IMR-90 (cell line): Measurements from ENCODE around the gene WFDC10B. TPM values are rescaled to one million over a fixed set of nuclear protein-coding genes. Genes with fewer than 3 reads are reported as not detected.

Experiments used
- ATAC-seq: fragments of 200-7000 bp; cut with Tn5 transposase; 2 replicates; pipeline ENCODE4 v1.9.1; 2020; ENCODE audit warnings: low read depth, mild to moderate bottlenecking, moderate library complexity
- BruUV-seq: library from RNA; stranded (reverse); fragments of 400-500 nt; replicated peaks from 2 replicates; lab custom pipeline; 2021; lab: Mats Ljungman, UMichigan
- CTCF ChIA-PET: fragments of 300-600 bp; formaldehyde crosslinking; extraction: SDS; loops from one replicate; lab custom pipeline; 2021; ENCODE audit warnings: antibody characterized with exemption; lab: Yijun Ruan, JAX
- POLR2A ChIA-PET: fragments of 300-600 bp; sonication (Branson Sonifier 250); formaldehyde crosslinking; loops from one replicate; lab custom pipeline; 2022; ENCODE audit warnings: antibody characterized with exemption; ENCODE audit not compliant: unreplicated experiment; lab: Charles Lee
- DNase-seq: peaks from one replicate; pipeline ENCODE4 v3.0.0; 2013
- H2AFZ ChIP-seq: replicated peaks from 2 replicates; pipeline ENCODE3; 2013; ENCODE audit warnings: low read length, mild to moderate bottlenecking; ENCODE audit not compliant: poor library complexity
- H2AK5ac ChIP-seq: 2 replicates; pipeline ENCODE4 v1.6.1; 2013; ENCODE audit warnings: low read depth, low read length, inconsistent platforms
- H2AK9ac ChIP-seq: replicated peaks from 2 replicates; pipeline ENCODE3; 2013; ENCODE audit warnings: mild to moderate bottlenecking, low read depth, low read length, moderate library complexity; ENCODE audit not compliant: poor library complexity
- H2BK120ac ChIP-seq: 2 replicates; pipeline ENCODE4 v1.6.1; 2013; ENCODE audit warnings: low read depth, low read length, inconsistent platforms
- H2BK15ac ChIP-seq: 3 replicates; pipeline ENCODE4 v1.6.1; 2013; ENCODE audit warnings: low read depth, low read length, inconsistent platforms
- H2BK20ac ChIP-seq: 2 replicates; pipeline ENCODE4 v1.6.1; 2013; ENCODE audit warnings: low read depth, mild to moderate bottlenecking, inconsistent platforms, low read length, moderate library complexity
- H2BK5ac ChIP-seq: 2 replicates; pipeline ENCODE4 v1.6.1; 2013; ENCODE audit warnings: mild to moderate bottlenecking, low read depth, low read length, inconsistent platforms; ENCODE audit not compliant: poor library complexity, severe bottlenecking
- H3K14ac ChIP-seq: replicated peaks from 2 replicates; pipeline ENCODE4 v1.6.1; 2013; ENCODE audit warnings: low read depth, low read length, inconsistent platforms
- H3K18ac ChIP-seq: 2 replicates; pipeline ENCODE4 v1.6.1; 2013; ENCODE audit warnings: low read depth, low read length, control low read depth
- H3K23ac ChIP-seq: 2 replicates; pipeline ENCODE4 v1.6.1; 2013; ENCODE audit warnings: low read depth, low read length, inconsistent platforms
- H3K27ac ChIP-seq: 2 replicates; pipeline ENCODE4 v1.5.1; 2013; ENCODE audit warnings: mild to moderate bottlenecking, control low read depth, low read length; ENCODE audit not compliant: insufficient read depth
- H3K27me3 ChIP-seq: 2 replicates; pipeline ENCODE4 v1.6.1; 2013; ENCODE audit warnings: low read length; ENCODE audit not compliant: control insufficient read depth, insufficient read depth
- H3K36me3 ChIP-seq: 2 replicates; pipeline ENCODE4 v1.6.1; 2013; ENCODE audit warnings: low read length, mixed read lengths; ENCODE audit not compliant: control insufficient read depth, insufficient read depth
- H3K4ac ChIP-seq: 2 replicates; pipeline ENCODE4 v1.6.1; 2013; ENCODE audit warnings: low read depth, low read length, inconsistent platforms
- H3K4me1 ChIP-seq: 2 replicates; pipeline ENCODE4 v1.6.1; 2013; ENCODE audit warnings: low read length, mixed read lengths; ENCODE audit not compliant: control insufficient read depth, insufficient read depth
- H3K4me2 ChIP-seq: 2 replicates; pipeline ENCODE4 v1.6.1; 2013; ENCODE audit warnings: low read depth, mild to moderate bottlenecking, control low read depth, low read length, moderate library complexity
- H3K4me3 ChIP-seq: 2 replicates; pipeline ENCODE4 v1.5.1; 2013; ENCODE audit warnings: low read depth, mild to moderate bottlenecking, control low read depth, low read length, moderate library complexity; ENCODE audit not compliant: insufficient read depth
- H3K56ac ChIP-seq: 2 replicates; pipeline ENCODE4 v1.6.1; 2013; ENCODE audit warnings: low read length, inconsistent platforms; ENCODE audit not compliant: insufficient read depth; ENCODE audit errors: extremely low read depth
- H3K79me1 ChIP-seq, 2 experiments: 2 replicates each; pipeline ENCODE4 v1.6.1; 2013; ENCODE audit warnings: low read length in 2 of 2, inconsistent platforms in 1 of 2, low read depth in 1 of 2
- H3K9ac ChIP-seq: 2 replicates; pipeline ENCODE4 v1.6.1; 2013; ENCODE audit warnings: low read depth, low read length, control low read depth
- H3K9me1 ChIP-seq: 2 replicates; pipeline ENCODE4 v1.6.1; 2013; ENCODE audit warnings: low read length, inconsistent platforms; ENCODE audit not compliant: insufficient read depth
- H3K9me3 ChIP-seq: 2 replicates; pipeline ENCODE4 v1.6.1; 2013; ENCODE audit warnings: low read length; ENCODE audit not compliant: control insufficient read depth, insufficient read depth
- H4K20me1 ChIP-seq: 2 replicates; pipeline ENCODE4 v1.6.1; 2013; ENCODE audit warnings: low read length, inconsistent platforms; ENCODE audit not compliant: insufficient read depth
- H4K5ac ChIP-seq: 2 replicates; pipeline ENCODE4 v1.6.1; 2013; ENCODE audit warnings: mild to moderate bottlenecking, low read depth, low read length, control low read depth
- H4K8ac ChIP-seq, 2 experiments: 2 replicates each; pipeline ENCODE4 v1.6.1; 2013; ENCODE audit warnings: low read depth in 2 of 2, low read length in 2 of 2, control low read depth in 1 of 2, inconsistent platforms in 1 of 2
- H4K91ac ChIP-seq: 2 replicates; pipeline ENCODE4 v1.6.1; 2013; ENCODE audit warnings: low read depth, low read length, inconsistent platforms; ENCODE audit not compliant: insufficient read depth
- CEBPB ChIP-seq: IDR thresholded peaks from 2 replicates; pipeline ENCODE4 v1.6.1; 2012; ENCODE audit warnings: low read depth, low read length, improper control_type of control experiment
- MAFK ChIP-seq: IDR thresholded peaks from 2 replicates; pipeline ENCODE4 v1.6.1; 2012; ENCODE audit warnings: low read depth, low read length, improper control_type of control experiment
- MAZ ChIP-seq: IDR thresholded peaks from 2 replicates; pipeline ENCODE4 v1.6.1; 2012; ENCODE audit warnings: low read depth, mild to moderate bottlenecking, low read length, improper control_type of control experiment, moderate library complexity, borderline replicate concordance
- MXI1 ChIP-seq: IDR thresholded peaks from 2 replicates; pipeline ENCODE4 v1.6.1; 2012; ENCODE audit warnings: low read depth, mild to moderate bottlenecking, low read length, moderate library complexity, borderline replicate concordance
- POLR2A ChIP-seq: IDR thresholded peaks from 2 replicates; pipeline ENCODE4 v1.6.1; 2012; ENCODE audit warnings: mild to moderate bottlenecking, low read depth, low read length
- RFX5 ChIP-seq: IDR thresholded peaks from 2 replicates; pipeline ENCODE4 v1.8.0; 2012; ENCODE audit warnings: low read depth, mild to moderate bottlenecking, low read length, moderate library complexity
- dilution Hi-C: fragments of 300-500 bp; cut with HindIII; formaldehyde crosslinking; loops from one replicate; pipeline ENCODE4 v1.14.3; 2018; ENCODE audit warnings: low sequenced_read_pairs; ENCODE audit not compliant: unreplicated experiment
- in situ Hi-C: fragments of 300-500 bp; cut with MboI; formaldehyde crosslinking; loops from 3 replicates; pipeline ENCODE4 v1.14.3; 2019; ENCODE audit warnings: low sequenced_read_pairs, inconsistent platforms, mixed read lengths
- intact Hi-C: fragments of 100-400 bp; cut with micrococcal nuclease; formaldehyde crosslinking; loops from 2 replicates; pipeline ENCODE4 v1.10.0; 2022
- polyA plus RNA-seq, 3 experiments: library from polyadenylated mRNA; depleted of rRNA; stranded (reverse); fragments of >200 nt; gene quantifications; 2 replicates each; pipeline ENCODE4 v1.2.3, GENCODE V29; 2012; ENCODE audit warnings: low replicate concordance in 1 of 3
- total RNA-seq: library from RNA; depleted of rRNA; stranded (reverse); fragments of >200 nt; gene quantifications from 2 replicates; pipeline ENCODE4 v1.2.3, GENCODE V29; 2012

WFDC10B gene
- total and polyA plus RNA-seq, 2 of the 4 experiments (the other 2 are of a cell fraction): not detected

- H2BK120ac ChIP-seq: no peak overlapping the region
- DNase-seq: no peak
- H3K9me3 ChIP-seq: 0 out of 2 replicates have a peak, but pooled peaks cover 2% of the 10 kb centered on the region
- H2AK5ac ChIP-seq: no peak overlapping the region
- no peaks in the 10 kb centered on the region for H3K79me1 ChIP-seq
- no peak overlapping the region for H4K5ac ChIP-seq
- H3K56ac ChIP-seq: no peak overlapping the region
- no peak overlapping the region for H2BK5ac ChIP-seq
- no peaks in the 10 kb centered on the region for H3K9me1 ChIP-seq
- H3K14ac ChIP-seq: no peak overlapping the region
- no peak overlapping the region for H3K23ac ChIP-seq
- H3K9ac ChIP-seq: no peak overlapping the region
- H4K91ac ChIP-seq: no peak overlapping the region
- intact Hi-C loops: no loop called here
- dilution Hi-C loops: no loop called here
- no peak overlapping the region for H2BK15ac ChIP-seq
- in situ Hi-C loops: no loop called here
- H3K4me3 ChIP-seq: no peak overlapping the region
- no peak overlapping the region for H3K18ac ChIP-seq
- CTCF ChIA-PET: no interaction called here
- H2BK20ac ChIP-seq: no peak overlapping the region
- H4K20me1 ChIP-seq: no peaks in the 10 kb centered on the region
- no TSS peak for BruUV-seq
- no peak overlapping the region for H3K4ac ChIP-seq
- ATAC-seq: no peak
- no peaks in the 10 kb centered on the region for H3K36me3 ChIP-seq
- no peak for TF ChIP-seq MAZ
- TF ChIP-seq MAFK: no peak
- no peak for TF ChIP-seq RFX5
- TF ChIP-seq CEBPB: no peak
- no peak for TF ChIP-seq MXI1
- TF ChIP-seq POLR2A: no peak
- no peaks in the 10 kb centered on the region for H3K4me1 ChIP-seq
- H2AK9ac ChIP-seq: no peak overlapping the region
- POLR2A ChIA-PET: no interaction called here
- no peaks in the 10 kb centered on the region for H3K27me3 ChIP-seq
- H2AFZ ChIP-seq: no peak overlapping the region
- H3K4me2 ChIP-seq: no peak overlapping the region
- H4K8ac ChIP-seq: no peak overlapping the region
- H3K27ac ChIP-seq: no peak overlapping the region
Measured at GRCh38 chr20:45732199-45732598, 27.4 kb upstream of the WFDC10B start.
